Neural cell (in vitro differentiated cells): ENCODE results near the gene AP1S1. TPM values are rescaled to one million over a fixed set of nuclear protein-coding genes. Genes with fewer than 3 reads are reported as not detected.

Experiments
- H2AFZ ChIP-seq: fragments of 200-600, 300-800 bp; sonication (generic), shearing (Covaris generic); 2 replicates; pipeline ENCODE4 v1.6.0; 2014; ENCODE audit warnings: low read depth, mild to moderate bottlenecking, antibody characterized with exemption, low read length, moderate library complexity
- H3F3A ChIP-seq: fragments of 200-600 bp; shearing (Covaris generic); 2 replicates; pipeline ENCODE4 v1.6.1; 2016; ENCODE audit warnings: mild to moderate bottlenecking, moderate library complexity, mixed read lengths, antibody characterized with exemption, low read length; ENCODE audit not compliant: insufficient read depth, poor library complexity, severe bottlenecking
- H3K27ac ChIP-seq: fragments of 200-600, 300-800 bp; sonication (generic), shearing (Covaris generic); 2 replicates; pipeline ENCODE4 v1.5.1; 2014; ENCODE audit warnings: mild to moderate bottlenecking, low read length, moderate library complexity
- H3K27me3 ChIP-seq: fragments of 300-800, 200-600 bp; sonication (generic), shearing (Covaris generic); 2 replicates; pipeline ENCODE4 v1.6.0; 2014; ENCODE audit warnings: mild to moderate bottlenecking, low read depth, low read length, moderate library complexity; ENCODE audit not compliant: insufficient read depth
- H3K36me3 ChIP-seq: fragments of 300-800, 200-600 bp; sonication (generic), shearing (Covaris generic); 2 replicates; pipeline ENCODE4 v1.5.1; 2014; ENCODE audit warnings: mild to moderate bottlenecking, antibody characterized with exemption, low read length, moderate library complexity; ENCODE audit not compliant: insufficient read depth
- H3K4me2 ChIP-seq: fragments of 300-800, 200-600 bp; sonication (generic), shearing (Covaris generic); 2 replicates; pipeline ENCODE4 v1.6.0; 2014; ENCODE audit warnings: mild to moderate bottlenecking, low read length
- H3K4me3 ChIP-seq: fragments of 300-800, 200-600 bp; sonication (generic), shearing (Covaris generic); 2 replicates; pipeline ENCODE4 v1.5.1; 2014; ENCODE audit warnings: mild to moderate bottlenecking, low read length, moderate library complexity
- H3K79me2 ChIP-seq: fragments of 200-600 bp; shearing (Covaris generic); replicated peaks from 2 replicates; pipeline ENCODE4 v1.6.0; 2014; ENCODE audit warnings: mild to moderate bottlenecking, low read length, moderate library complexity; ENCODE audit not compliant: insufficient read depth
- H3K9ac ChIP-seq: fragments of 300-800, 200-600 bp; sonication (generic), shearing (Covaris generic); 2 replicates; pipeline ENCODE4 v1.6.1; 2016; ENCODE audit warnings: mild to moderate bottlenecking, low read length, mixed read lengths
- H3K9me2 ChIP-seq: fragments of 200-600 bp; shearing (Covaris generic); 2 replicates; pipeline ENCODE4 v1.6.1; 2016; ENCODE audit warnings: mild to moderate bottlenecking, low read length, mixed read lengths; ENCODE audit not compliant: insufficient read depth
- H3K9me3 ChIP-seq: fragments of 200-600, 300-800 bp; sonication (generic), shearing (Covaris generic); 2 replicates; pipeline ENCODE4 v1.6.1; 2016; ENCODE audit warnings: mild to moderate bottlenecking, mixed run types, low read length, moderate library complexity, mixed read lengths
- H4K20me1 ChIP-seq: fragments of 200-600 bp; shearing (Covaris generic); 2 replicates; pipeline ENCODE4 v1.6.1; 2016; ENCODE audit warnings: mild to moderate bottlenecking, mixed run types; ENCODE audit not compliant: insufficient read depth
- EP300 ChIP-seq: fragments of 450-650 bp; conservative IDR thresholded peaks from 2 replicates; pipeline ENCODE4 v1.6.1; 2014; ENCODE audit warnings: antibody characterized with exemption, mild to moderate bottlenecking, moderate library complexity; ENCODE audit not compliant: poor library complexity, severe bottlenecking
- EZH2 ChIP-seq: fragments of 200-600, 300-800 bp; shearing (Covaris generic), sonication (generic); IDR thresholded peaks from 2 replicates; pipeline ENCODE4 v1.6.1; 2014; ENCODE audit warnings: antibody characterized with exemption, low read length, borderline replicate concordance, mild to moderate bottlenecking; ENCODE audit not compliant: insufficient read depth, poor library complexity, severe bottlenecking
- MXI1 ChIP-seq: fragments of 450-650 bp; conservative IDR thresholded peaks from 2 replicates; pipeline ENCODE4 v1.6.1; 2014; ENCODE audit warnings: antibody characterized with exemption, mild to moderate bottlenecking; ENCODE audit not compliant: poor library complexity, severe bottlenecking
- POLR2AphosphoS5 ChIP-seq: IDR thresholded peaks from 2 replicates; pipeline ENCODE4 v1.6.1; 2012
- RAD21 ChIP-seq: fragments of 450-650 bp; conservative IDR thresholded peaks from 2 replicates; pipeline ENCODE4 v1.6.1; 2014; ENCODE audit warnings: antibody characterized with exemption, mild to moderate bottlenecking, moderate library complexity
- SMC3 ChIP-seq: fragments of 450-650 bp; conservative IDR thresholded peaks from 2 replicates; pipeline ENCODE4 v1.6.1; 2014; ENCODE audit warnings: antibody characterized with exemption, mild to moderate bottlenecking, moderate library complexity; ENCODE audit not compliant: poor library complexity
- TAF1 ChIP-seq: IDR thresholded peaks from 2 replicates; pipeline ENCODE4 v1.6.1; 2012; ENCODE audit warnings: low read depth
- polyA plus RNA-seq: library from polyadenylated mRNA; depleted of rRNA; stranded (reverse); fragments of >200 nt; gene quantifications from 2 replicates; pipeline ENCODE4 v1.2.3, GENCODE V29; 2014
- TF ChIP-seq, protein P1 (sequence below): fragments of 450-650 bp; IDR thresholded peaks from 2 replicates; pipeline ENCODE4 v1.5.1; 2014; ENCODE audit warnings: antibody characterized with exemption, mild to moderate bottlenecking, moderate library complexity; ENCODE audit not compliant: poor library complexity, severe bottlenecking
- TF ChIP-seq, protein P2 (sequence below): IDR thresholded peaks from 2 replicates; pipeline ENCODE4 v1.6.1; 2012; ENCODE audit warnings: borderline replicate concordance

Gene AP1S1
- polyA plus RNA-seq, 1 donor from 2014 or later, result 344 TPM

GRCh38 chr7:101205901-101206664, 51.8 kb downstream of the AP1S1 start:
- Histone ChIP-seq H3K4me2 (no peak overlapping the region), H3K4me3 (no peak overlapping the region), H2AFZ (no peak overlapping the region), H4K20me1 (no peaks in the 10 kb centered on the region), H3F3A (no peaks in the 10 kb centered on the region), H3K27me3 (peaks cover 24% of the 10 kb centered on the region), H3K9me2 (no peaks in the 10 kb centered on the region), H3K9ac (no peak overlapping the region), H3K36me3 (no peaks in the 10 kb centered on the region), H3K79me2 (no peaks in the 10 kb centered on the region), H3K27ac (no peak overlapping the region), H3K9me3 (no peaks in the 10 kb centered on the region)
- TF ChIP-seq EZH2 (no peak), TAF1 (no peak), MXI1 (no peak), POLR2AphosphoS5 (no peak), SMC3 (no peak), EP300 (no peak), RAD21 (no peak)
- TF ChIP-seq, protein P1, sequence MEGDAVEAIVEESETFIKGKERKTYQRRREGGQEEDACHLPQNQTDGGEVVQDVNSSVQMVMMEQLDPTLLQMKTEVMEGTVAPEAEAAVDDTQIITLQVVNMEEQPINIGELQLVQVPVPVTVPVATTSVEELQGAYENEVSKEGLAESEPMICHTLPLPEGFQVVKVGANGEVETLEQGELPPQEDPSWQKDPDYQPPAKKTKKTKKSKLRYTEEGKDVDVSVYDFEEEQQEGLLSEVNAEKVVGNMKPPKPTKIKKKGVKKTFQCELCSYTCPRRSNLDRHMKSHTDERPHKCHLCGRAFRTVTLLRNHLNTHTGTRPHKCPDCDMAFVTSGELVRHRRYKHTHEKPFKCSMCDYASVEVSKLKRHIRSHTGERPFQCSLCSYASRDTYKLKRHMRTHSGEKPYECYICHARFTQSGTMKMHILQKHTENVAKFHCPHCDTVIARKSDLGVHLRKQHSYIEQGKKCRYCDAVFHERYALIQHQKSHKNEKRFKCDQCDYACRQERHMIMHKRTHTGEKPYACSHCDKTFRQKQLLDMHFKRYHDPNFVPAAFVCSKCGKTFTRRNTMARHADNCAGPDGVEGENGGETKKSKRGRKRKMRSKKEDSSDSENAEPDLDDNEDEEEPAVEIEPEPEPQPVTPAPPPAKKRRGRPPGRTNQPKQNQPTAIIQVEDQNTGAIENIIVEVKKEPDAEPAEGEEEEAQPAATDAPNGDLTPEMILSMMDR, result no peak
- TF ChIP-seq, protein P2, sequence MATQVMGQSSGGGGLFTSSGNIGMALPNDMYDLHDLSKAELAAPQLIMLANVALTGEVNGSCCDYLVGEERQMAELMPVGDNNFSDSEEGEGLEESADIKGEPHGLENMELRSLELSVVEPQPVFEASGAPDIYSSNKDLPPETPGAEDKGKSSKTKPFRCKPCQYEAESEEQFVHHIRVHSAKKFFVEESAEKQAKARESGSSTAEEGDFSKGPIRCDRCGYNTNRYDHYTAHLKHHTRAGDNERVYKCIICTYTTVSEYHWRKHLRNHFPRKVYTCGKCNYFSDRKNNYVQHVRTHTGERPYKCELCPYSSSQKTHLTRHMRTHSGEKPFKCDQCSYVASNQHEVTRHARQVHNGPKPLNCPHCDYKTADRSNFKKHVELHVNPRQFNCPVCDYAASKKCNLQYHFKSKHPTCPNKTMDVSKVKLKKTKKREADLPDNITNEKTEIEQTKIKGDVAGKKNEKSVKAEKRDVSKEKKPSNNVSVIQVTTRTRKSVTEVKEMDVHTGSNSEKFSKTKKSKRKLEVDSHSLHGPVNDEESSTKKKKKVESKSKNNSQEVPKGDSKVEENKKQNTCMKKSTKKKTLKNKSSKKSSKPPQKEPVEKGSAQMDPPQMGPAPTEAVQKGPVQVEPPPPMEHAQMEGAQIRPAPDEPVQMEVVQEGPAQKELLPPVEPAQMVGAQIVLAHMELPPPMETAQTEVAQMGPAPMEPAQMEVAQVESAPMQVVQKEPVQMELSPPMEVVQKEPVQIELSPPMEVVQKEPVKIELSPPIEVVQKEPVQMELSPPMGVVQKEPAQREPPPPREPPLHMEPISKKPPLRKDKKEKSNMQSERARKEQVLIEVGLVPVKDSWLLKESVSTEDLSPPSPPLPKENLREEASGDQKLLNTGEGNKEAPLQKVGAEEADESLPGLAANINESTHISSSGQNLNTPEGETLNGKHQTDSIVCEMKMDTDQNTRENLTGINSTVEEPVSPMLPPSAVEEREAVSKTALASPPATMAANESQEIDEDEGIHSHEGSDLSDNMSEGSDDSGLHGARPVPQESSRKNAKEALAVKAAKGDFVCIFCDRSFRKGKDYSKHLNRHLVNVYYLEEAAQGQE, result no peak

DNA sequence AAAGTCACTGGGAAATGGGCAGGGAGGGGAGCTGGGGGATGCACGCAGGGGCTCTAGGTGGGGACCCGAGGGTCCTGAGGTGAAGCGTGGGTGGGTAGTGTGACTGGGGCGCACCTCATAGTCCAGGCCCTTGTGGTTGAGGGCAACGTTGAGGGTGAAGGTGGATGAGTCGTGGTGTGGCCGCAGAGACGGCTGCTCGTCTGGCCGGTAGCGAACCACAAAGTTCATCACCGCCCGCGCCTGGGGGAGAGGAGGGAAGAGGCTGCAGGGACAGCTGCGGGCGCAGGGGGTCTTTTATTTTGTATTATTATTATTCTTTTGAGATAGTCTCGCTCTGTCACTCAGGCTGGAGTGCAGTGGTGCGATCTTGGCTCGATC, 52.4 kb downstream of the AP1S1 start:
- Histone ChIP-seq H4K20me1 (no peaks in the 10 kb centered on the region), H3K9me2 (no peaks in the 10 kb centered on the region), H3F3A (no peaks in the 10 kb centered on the region), H3K4me2 (no peak overlapping the region), H3K27me3 (peaks cover 19% of the 10 kb centered on the region), H3K9ac (no peak overlapping the region), H3K4me3 (no peak overlapping the region), H3K9me3 (no peaks in the 10 kb centered on the region), H2AFZ (no peak overlapping the region), H3K27ac (no peak overlapping the region), H3K36me3 (no peaks in the 10 kb centered on the region), H3K79me2 (no peaks in the 10 kb centered on the region)
- TF ChIP-seq RAD21, result no peak
- no peak for TF ChIP-seq TAF1
- no peak for TF ChIP-seq POLR2AphosphoS5
- TF ChIP-seq SMC3, result no peak
- no peak for TF ChIP-seq MXI1
- TF ChIP-seq, protein P1, result no peak
- TF ChIP-seq EZH2, result no peak
- TF ChIP-seq, protein P2, result no peak
- TF ChIP-seq EP300, result no peak
